GM19035 (cell line): ENCODE measurements around the gene VPS13C.

Experiments
- ATAC-seq: cut with Tn5 transposase; IDR thresholded peaks from one replicate; pipeline ENCODE4 v1.9.1; 2021; ENCODE audit not compliant: unreplicated experiment

VPS13C gene

GRCh38 chr15:61827131-61827530 lies 233.1 kb downstream of the VPS13C start:
- no peak for ATAC-seq

GRCh38 chr15:61824291-61824690 lies 236.0 kb downstream of the VPS13C start:
- ATAC-seq: no peak

GRCh38 chr15:61822511-61822910 lies 237.7 kb downstream of the VPS13C start:
- no peak for ATAC-seq

- ATAC-seq: no peak
Observed at GRCh38 chr15:61820951-61821350, 239.3 kb downstream of the VPS13C start.

GRCh38 chr15:61820212-61820611 lies 240.0 kb downstream of the VPS13C start:
- no peak for ATAC-seq

GRCh38 chr15:61819386-61819785 lies 240.9 kb downstream of the VPS13C start:
- ATAC-seq: no peak

- no peak for ATAC-seq
Observed at GRCh38 chr15:61818801-61819200, 241.4 kb downstream of the VPS13C start.

- no peak for ATAC-seq
Observed at GRCh38 chr15:61816856-61817255, 243.4 kb downstream of the VPS13C start.

GRCh38 chr15:61815356-61816083 lies 244.7 kb downstream of the VPS13C start:
- no peak for ATAC-seq

GRCh38 chr15:61812476-61812875 lies 247.8 kb downstream of the VPS13C start:
- ATAC-seq: no peak

- ATAC-seq: no peak
Observed at GRCh38 chr15:61811952-61812351, 248.3 kb downstream of the VPS13C start.

- no peak for ATAC-seq
Observed at GRCh38 chr15:61809216-61809615, 251.0 kb downstream of the VPS13C start.

GRCh38 chr15:61807281-61807929 lies 252.8 kb downstream of the VPS13C start:
- ATAC-seq: no peak
